ENCODE data around the gene PKHD1.

DNA sequence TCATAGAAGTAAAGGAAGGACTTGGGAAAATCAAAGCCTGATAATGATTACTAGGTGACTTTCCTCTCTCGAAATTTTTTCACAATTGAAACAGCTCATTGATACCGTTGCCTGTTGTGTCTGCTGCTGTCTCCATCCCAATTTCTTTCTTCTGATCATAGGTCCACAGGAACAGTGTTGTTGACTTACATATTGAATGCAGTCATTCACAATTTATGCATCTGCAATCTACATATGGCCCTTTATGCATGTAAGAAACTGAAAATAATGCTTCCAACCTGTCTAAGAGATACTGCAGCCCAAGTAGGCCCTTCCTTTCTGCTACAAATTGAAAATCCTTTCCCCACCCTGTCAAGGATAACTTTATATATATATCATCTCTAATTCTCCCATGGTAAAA lies 381.3 kb downstream of the PKHD1 start:
- TF ChIP-seq, protein P1, sequence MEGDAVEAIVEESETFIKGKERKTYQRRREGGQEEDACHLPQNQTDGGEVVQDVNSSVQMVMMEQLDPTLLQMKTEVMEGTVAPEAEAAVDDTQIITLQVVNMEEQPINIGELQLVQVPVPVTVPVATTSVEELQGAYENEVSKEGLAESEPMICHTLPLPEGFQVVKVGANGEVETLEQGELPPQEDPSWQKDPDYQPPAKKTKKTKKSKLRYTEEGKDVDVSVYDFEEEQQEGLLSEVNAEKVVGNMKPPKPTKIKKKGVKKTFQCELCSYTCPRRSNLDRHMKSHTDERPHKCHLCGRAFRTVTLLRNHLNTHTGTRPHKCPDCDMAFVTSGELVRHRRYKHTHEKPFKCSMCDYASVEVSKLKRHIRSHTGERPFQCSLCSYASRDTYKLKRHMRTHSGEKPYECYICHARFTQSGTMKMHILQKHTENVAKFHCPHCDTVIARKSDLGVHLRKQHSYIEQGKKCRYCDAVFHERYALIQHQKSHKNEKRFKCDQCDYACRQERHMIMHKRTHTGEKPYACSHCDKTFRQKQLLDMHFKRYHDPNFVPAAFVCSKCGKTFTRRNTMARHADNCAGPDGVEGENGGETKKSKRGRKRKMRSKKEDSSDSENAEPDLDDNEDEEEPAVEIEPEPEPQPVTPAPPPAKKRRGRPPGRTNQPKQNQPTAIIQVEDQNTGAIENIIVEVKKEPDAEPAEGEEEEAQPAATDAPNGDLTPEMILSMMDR (IDR thresholded peaks at IDR 0.05), result no peak
- no peak for TF ChIP-seq POLR2A (IDR thresholded peaks at IDR 0.05)
